Fibroblast of lung (primary cell): ENCODE results near the gene CLIP2. TPM values are rescaled to one million over a fixed set of nuclear protein-coding genes. Genes with fewer than 3 reads are reported as not detected.
A peak's percentile ranks its signal among the peaks of the same experiment; 100 is the strongest.

Experiments
- DNase-seq, 2 donors: peaks; one replicate each; pipeline versions ENCODE4 v3.0.0 to v3.0.0-alpha.2; 2010; ENCODE audit warnings: low read depth in 2 of 2
- H2AFZ ChIP-seq: 2 replicates; pipeline ENCODE4 v1.5.1; 2012; ENCODE audit warnings: low read length, control low read depth, inconsistent platforms
- H3K27ac ChIP-seq: 2 replicates; pipeline ENCODE4 v1.5.1; 2011; ENCODE audit warnings: low read length, control low read depth; ENCODE audit not compliant: insufficient read depth
- H3K27me3 ChIP-seq: 2 replicates; pipeline ENCODE4 v1.5.1; 2011; ENCODE audit warnings: mild to moderate bottlenecking, low read length; ENCODE audit not compliant: control insufficient read depth, insufficient read depth
- H3K36me3 ChIP-seq: 2 replicates; pipeline ENCODE4 v1.5.1; 2011; ENCODE audit warnings: low read length; ENCODE audit not compliant: control insufficient read depth, insufficient read depth
- H3K4me1 ChIP-seq: 2 replicates; pipeline ENCODE4 v1.5.1; 2011; ENCODE audit warnings: low read length; ENCODE audit not compliant: control insufficient read depth, insufficient read depth; ENCODE audit errors: extremely low read depth
- H3K4me2 ChIP-seq: 2 replicates; pipeline ENCODE4 v1.5.1; 2011; ENCODE audit warnings: low read length, control low read depth; ENCODE audit not compliant: insufficient read depth; ENCODE audit errors: extremely low read depth
- H3K4me3 ChIP-seq, 4 experiments: fragments of 200-600 bp in 1 of 4; sonication (generic) in 1 of 4; replicated peaks in 1 of 4; 2 replicates each; pipeline ENCODE4 v1.5.1; 2011 to 2016; ENCODE audit warnings: low read length in 4 of 4, low read depth in 3 of 4, mild to moderate bottlenecking in 3 of 4, control low read depth in 2 of 4, inconsistent platforms in 1 of 4, mixed read lengths in 1 of 4; ENCODE audit not compliant: insufficient read depth in 1 of 4; ENCODE audit errors: control extremely low read depth in 1 of 4
- H3K79me2 ChIP-seq: 2 replicates; pipeline ENCODE4 v1.5.1; 2012; ENCODE audit warnings: mild to moderate bottlenecking, low read length, inconsistent platforms; ENCODE audit not compliant: control insufficient read depth, insufficient read depth
- H3K9ac ChIP-seq: 2 replicates; pipeline ENCODE4 v1.5.1; 2011; ENCODE audit warnings: mild to moderate bottlenecking, low read length, control low read depth; ENCODE audit not compliant: insufficient read depth
- H3K9me3 ChIP-seq: 2 replicates; pipeline ENCODE4 v1.5.1; 2012; ENCODE audit warnings: low read depth, low read length; ENCODE audit not compliant: control insufficient read depth, insufficient read depth
- H4K20me1 ChIP-seq: 2 replicates; pipeline ENCODE4 v1.5.1; 2011; ENCODE audit warnings: low read length; ENCODE audit not compliant: control insufficient read depth, insufficient read depth; ENCODE audit errors: extremely low read depth
- CTCF ChIP-seq, 2 donors: IDR thresholded peaks in 1 of 2; conservative IDR thresholded peaks in 1 of 2; 1 replicate in 1 of 2; 2 replicates in 1 of 2; pipeline ENCODE4 v1.5.1; 2011 to 2012; ENCODE audit warnings: low read length in 2 of 2, control low read depth in 1 of 2, inconsistent platforms in 1 of 2, low read depth in 1 of 2, mild to moderate bottlenecking in 1 of 2
- EZH2 ChIP-seq: IDR thresholded peaks from 2 replicates; pipeline ENCODE4 v1.5.1; 2012; ENCODE audit warnings: low read length, control low read depth, mild to moderate bottlenecking; ENCODE audit errors: missing control alignments
- polyA minus RNA-seq: library from RNA; depleted of rRNA, polyadenylated mRNA; stranded (reverse); fragments of >200 nt; gene quantifications from 2 replicates; pipeline ENCODE4 v1.2.3, GENCODE V29; 2011; ENCODE audit warnings: low replicate concordance
- polyA plus RNA-seq, 2 donors: library from polyadenylated mRNA; depleted of rRNA in 1 of 2; stranded (reverse) in 1 of 2; unstranded in 1 of 2; fragments of >200 nt; gene quantifications; 2 replicates each; pipeline ENCODE4 v1.2.1, GENCODE V29; 2011 to 2012; ENCODE audit warnings: missing spikeins in 1 of 2
- total RNA-seq: library from RNA; depleted of rRNA; stranded (reverse); fragments of >200 nt; gene quantifications from 2 replicates; pipeline ENCODE4 v1.2.1, GENCODE V29; 2014

Gene CLIP2
- 58.3 and 77.8 TPM in 2 replicates for total RNA-seq
- polyA plus RNA-seq = 9.6 and 13.1 TPM in 2 replicates
- polyA plus RNA-seq (2012) = 35.3 and 55.2 TPM in 2 replicates
- polyA minus RNA-seq = 44.8 and 58.9 TPM in 2 replicates

GRCh38 chr7:74289018-74289658 lies at the start of gene CLIP2:
Gene CLIP2 (plus strand): TSS chr7:74289407. CDS start chr7:74317547, 28,140 bp downstream.
- H2AFZ ChIP-seq = peak within 1 kb of the TSS; percentile 95
- H3K36me3 ChIP-seq = no peaks in the 10 kb centered on the region
- peaks cover 18% of the 10 kb centered on the region for H3K4me1 ChIP-seq
- peak within 1 kb of the TSS; percentile 69 for H3K27ac ChIP-seq
- H3K9me3 ChIP-seq = no peaks in the 10 kb centered on the region
- no peaks in the 10 kb centered on the region for H4K20me1 ChIP-seq
- peak within 1 kb of the TSS; percentile 70 to 89 (median 74) for H3K4me3 ChIP-seq
- TF ChIP-seq CTCF (conservative IDR thresholded peaks at IDR 0.05 in 1 of 2, IDR thresholded peaks at IDR 0.05 in 1 of 2; ENCODE audit: low read depth in 1 of 2, low read length in 2 of 2) = no peak
- no peak for TF ChIP-seq EZH2
- no peaks in the 10 kb centered on the region for H3K27me3 ChIP-seq
- peak; percentile 82 to 85 for DNase-seq
- peaks cover 42% of the 10 kb centered on the region for H3K79me2 ChIP-seq
- peak within 1 kb of the TSS; percentile 97 for H3K4me2 ChIP-seq
- peak within 1 kb of the TSS; percentile 92 for H3K9ac ChIP-seq

GRCh38 chr7:74240482-74240881 lies 48.7 kb upstream of the CLIP2 start:
- Histone ChIP-seq H3K4me2 (no peak overlapping the region), H3K4me1 (peaks cover 7% of the 10 kb centered on the region), H2AFZ (no peak overlapping the region), H3K79me2 (no peaks in the 10 kb centered on the region), H3K27me3 (no peaks in the 10 kb centered on the region), H3K9ac (no peak overlapping the region), H4K20me1 (no peaks in the 10 kb centered on the region), H3K4me3 (no peak overlapping the region), H3K27ac (no peak overlapping the region), H3K9me3 (no peaks in the 10 kb centered on the region), H3K36me3 (peaks cover 15% of the 10 kb centered on the region)
- TF ChIP-seq EZH2 (no peak), CTCF (conservative IDR thresholded peaks at IDR 0.05 in 1 of 2, IDR thresholded peaks at IDR 0.05 in 1 of 2; ENCODE audit: low read depth in 1 of 2, low read length in 2 of 2) (no peak)
- DNase-seq = no peak

- Histone ChIP-seq H3K79me2 (no peaks in the 10 kb centered on the region), H3K9me3 (no peaks in the 10 kb centered on the region), H2AFZ (no peak overlapping the region), H3K4me2 (no peak overlapping the region), H3K4me1 (peaks cover 3% of the 10 kb centered on the region), H3K27me3 (no peaks in the 10 kb centered on the region), H3K36me3 (peaks cover 14% of the 10 kb centered on the region), H4K20me1 (no peaks in the 10 kb centered on the region), H3K27ac (peak overlapping the region; percentile 28), H3K4me3 (no peak overlapping the region), H3K9ac (no peak overlapping the region)
- DNase-seq = no peak
- TF ChIP-seq CTCF (conservative IDR thresholded peaks at IDR 0.05 in 1 of 2, IDR thresholded peaks at IDR 0.05 in 1 of 2; ENCODE audit: low read depth in 1 of 2, low read length in 2 of 2) (no peak), EZH2 (no peak)
Observed at GRCh38 chr7:74242122-74242443, 47.1 kb upstream of the CLIP2 start.
